HG02759 (cell line): Measurements from ENCODE around the gene HOXC12.

Experiments used
- ATAC-seq: cut with Tn5 transposase; IDR thresholded peaks from one replicate; pipeline ENCODE4 v1.9.1; 2021; ENCODE audit warnings: mild to moderate bottlenecking, moderate library complexity; ENCODE audit not compliant: unreplicated experiment

The HOXC12 gene

GRCh38 chr12:53995378-53996239, 40.9 kb downstream of the HOXC12 start:
- ATAC-seq: no peak

- ATAC-seq: no peak
These were observed 41.8 kb downstream of the HOXC12 start for GRCh38 chr12:53996240-53997203.

DNA sequence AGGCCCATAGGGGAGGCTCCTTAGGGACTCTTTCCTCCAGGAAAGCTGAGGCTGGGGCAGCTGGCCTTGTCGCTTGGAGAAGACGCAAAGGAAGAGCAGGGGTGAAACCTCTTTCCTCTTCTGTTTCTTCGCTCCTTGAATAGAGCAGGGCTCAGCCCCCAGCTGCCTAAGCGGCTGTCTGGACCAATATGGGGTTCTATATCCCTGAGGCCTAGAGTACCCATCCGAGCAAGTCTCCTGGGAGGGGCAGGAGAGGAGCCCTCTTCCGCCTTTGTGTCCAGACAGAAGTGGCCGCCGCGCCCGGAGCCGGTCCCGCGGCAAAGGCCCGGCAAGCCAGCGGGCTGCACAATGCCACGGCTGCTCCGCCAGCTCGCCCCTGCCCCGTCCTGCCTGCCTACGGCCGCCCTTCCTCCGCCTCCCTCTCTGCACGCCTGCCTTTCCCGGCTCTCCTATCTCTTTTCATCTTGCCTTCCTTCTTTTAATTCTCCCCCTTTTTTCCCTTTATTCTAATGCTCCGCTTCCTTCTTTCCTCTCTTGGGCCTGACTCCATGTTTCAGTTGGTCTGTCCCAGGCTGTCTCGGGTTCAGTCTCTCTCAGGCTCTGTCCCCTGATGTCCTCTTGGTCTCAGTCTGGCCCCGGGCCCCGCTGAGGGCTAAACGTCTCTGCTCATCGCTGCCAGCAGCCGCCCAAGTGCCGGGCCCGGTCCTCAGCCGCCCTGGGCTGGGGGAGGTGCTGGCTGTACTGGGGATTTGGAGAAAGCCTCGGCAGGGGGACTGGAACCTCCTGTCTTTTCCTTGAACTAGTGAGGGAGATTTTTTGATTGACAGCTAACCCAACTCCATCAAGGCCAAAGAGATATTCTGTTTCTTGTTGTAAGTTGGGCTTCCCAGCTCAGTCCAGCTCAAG, 42.8 kb downstream of the HOXC12 start:
- no peak for ATAC-seq

GRCh38 chr12:53998110-53998899, 43.6 kb downstream of the HOXC12 start:
- no peak for ATAC-seq

- ATAC-seq: no peak
These were observed 44.2 kb downstream of the HOXC12 start for GRCh38 chr12:53998900-53999236.

DNA sequence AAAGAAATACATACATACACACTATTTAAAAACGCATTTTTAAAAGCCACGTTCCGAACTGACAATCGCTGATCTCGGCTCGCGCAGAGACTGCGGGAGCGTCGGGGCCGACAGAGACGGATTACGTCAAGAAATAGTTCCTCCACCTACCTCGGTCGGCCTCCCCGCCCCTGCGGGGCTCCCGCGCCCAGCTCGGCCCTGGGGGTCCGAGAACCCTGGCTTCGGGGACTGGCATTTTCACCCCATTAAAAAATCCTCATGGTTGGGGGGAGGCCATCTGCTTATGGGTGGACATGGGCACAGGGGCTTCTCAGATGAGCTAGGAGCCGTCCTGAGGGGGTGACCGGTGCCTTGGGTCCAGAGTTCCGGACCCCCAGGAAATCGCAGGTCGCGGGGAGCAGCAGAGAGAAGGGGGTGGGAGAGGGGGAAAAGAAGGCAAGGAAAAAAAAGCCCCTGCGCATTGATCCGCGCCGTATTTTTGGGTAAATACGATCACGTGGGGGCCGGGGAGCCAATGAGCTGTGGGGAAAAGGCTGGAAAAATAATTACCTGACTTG, 44.9 kb downstream of the HOXC12 start:
- ATAC-seq: no peak

DNA sequence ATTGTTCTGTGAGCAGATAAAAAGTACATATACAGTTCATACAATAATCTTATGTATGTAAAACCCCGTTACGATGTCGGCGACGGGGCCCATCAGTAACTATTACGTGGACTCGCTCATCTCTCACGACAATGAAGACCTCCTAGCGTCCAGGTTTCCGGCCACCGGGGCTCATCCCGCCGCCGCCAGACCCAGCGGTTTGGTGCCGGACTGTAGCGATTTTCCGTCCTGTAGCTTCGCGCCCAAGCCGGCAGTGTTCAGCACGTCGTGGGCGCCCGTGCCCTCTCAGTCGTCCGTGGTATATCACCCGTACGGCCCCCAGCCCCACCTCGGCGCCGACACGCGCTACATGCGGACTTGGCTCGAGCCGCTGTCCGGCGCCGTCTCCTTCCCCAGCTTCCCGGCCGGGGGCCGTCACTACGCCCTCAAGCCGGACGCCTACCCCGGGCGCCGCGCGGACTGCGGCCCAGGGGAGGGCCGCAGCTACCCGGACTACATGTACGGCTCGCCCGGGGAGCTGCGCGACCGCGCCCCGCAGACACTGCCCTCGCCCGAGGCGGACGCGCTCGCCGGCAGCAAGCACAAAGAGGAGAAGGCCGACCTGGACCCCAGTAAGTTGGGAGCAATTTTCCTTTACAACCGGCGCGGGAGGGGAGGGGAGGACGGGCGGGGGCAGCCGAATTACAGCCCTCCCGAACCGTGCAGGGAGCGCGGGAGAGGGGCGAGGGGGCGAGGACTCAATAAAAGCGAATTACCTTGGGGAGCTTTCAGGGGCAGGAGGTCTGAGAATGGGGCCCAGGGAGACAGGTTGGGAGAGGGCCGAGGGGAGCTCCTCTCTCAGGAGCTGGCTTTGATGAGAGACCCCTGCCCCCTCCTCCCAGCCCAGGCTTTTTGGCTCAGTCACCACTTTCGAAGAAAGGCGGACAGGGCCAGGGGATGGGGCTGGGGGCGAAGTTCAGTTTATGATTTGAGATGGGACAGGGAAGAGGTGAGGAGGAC, 45.7 kb downstream of the HOXC12 start, which contains the start of gene HOXC9:
TSS of gene HOXC9 (plus strand) at position 46 of the 999 bp plus-strand sequence. CDS start at position 74, 28 bp downstream.
- no peak for ATAC-seq

GRCh38 chr12:54001283-54002187, 46.8 kb downstream of the HOXC12 start:
- no peak for ATAC-seq

- no peak for ATAC-seq
These were observed 47.7 kb downstream of the HOXC12 start for GRCh38 chr12:54002278-54002914.

DNA sequence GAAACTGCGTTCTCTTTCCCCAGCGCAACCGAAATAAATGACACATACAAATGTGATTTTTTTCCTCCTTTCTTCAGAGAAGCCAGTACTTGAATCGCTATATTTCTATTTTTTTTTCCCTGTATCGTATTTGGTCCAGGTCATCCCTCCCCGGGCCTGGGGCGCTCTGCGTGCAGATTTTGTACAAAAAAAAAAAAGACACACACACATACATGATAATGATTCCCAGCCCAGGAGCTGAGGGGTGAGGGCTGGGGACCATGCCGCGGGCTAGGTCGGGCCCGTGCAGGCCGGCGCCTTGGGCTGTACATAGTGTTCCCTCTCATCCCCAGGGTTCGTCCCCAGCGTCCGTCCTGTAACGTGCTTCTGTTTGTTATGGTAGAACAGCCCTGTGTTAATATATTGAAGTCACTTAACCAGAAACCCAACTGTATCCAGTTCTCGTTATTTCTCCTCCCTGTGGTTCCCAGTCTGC, 48.2 kb downstream of the HOXC12 start:
- no peak for ATAC-seq

GRCh38 chr12:54003625-54004024, 48.9 kb downstream of the HOXC12 start:
- ATAC-seq: no peak

GRCh38 chr12:54004063-54004840, 49.5 kb downstream of the HOXC12 start:
- no peak for ATAC-seq

DNA sequence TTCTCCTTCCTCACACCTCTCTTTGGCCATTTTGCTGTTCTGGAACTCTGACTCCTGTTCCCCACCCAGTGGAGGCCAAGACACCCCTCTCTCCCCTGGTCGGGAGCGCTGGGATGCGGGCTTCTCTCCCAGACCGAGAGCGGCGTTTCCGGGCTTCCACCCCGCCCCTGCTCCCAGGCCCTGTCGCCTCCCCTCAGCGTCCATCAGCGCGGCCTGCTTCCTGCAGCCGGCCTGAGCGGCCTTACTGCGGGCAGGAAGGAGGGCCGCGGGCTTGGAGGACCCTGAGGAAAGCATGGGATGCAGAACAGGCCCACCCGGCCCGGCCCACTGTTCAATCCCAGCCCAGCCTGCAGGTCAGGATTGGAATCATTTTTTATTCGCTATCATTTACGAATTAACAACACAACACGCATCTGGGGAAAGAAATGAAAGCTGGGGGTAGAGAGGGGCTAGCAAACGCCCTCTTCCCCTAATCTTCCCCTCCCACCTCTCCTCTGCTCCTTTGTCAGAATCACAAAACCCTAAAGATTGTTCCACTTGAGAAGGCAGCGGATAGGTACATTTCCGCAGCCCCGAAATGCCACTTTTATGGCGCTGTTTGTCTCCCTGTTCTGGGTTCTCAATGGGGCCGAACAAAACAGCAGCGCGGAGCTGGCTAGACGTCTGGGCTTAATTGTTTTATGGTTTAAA, 50.3 kb downstream of the HOXC12 start:
- ATAC-seq: no peak

DNA sequence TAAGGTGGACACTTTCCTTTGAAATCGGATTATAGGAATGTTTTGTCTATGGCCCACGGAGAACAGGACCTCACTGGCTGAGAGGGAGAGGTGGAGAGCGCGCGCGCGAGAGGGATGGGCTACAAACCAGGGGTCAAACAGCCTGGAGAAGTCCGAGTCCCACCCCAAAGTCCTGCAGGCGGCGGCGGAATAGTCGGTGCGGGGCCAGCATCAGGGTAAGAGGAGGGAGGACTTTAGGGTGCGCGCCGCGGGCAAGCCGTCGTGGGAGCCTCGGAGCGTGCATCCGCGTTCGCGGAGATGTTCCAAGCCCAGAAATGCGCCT, 50.8 kb downstream of the HOXC12 start:
- ATAC-seq: no peak

DNA sequence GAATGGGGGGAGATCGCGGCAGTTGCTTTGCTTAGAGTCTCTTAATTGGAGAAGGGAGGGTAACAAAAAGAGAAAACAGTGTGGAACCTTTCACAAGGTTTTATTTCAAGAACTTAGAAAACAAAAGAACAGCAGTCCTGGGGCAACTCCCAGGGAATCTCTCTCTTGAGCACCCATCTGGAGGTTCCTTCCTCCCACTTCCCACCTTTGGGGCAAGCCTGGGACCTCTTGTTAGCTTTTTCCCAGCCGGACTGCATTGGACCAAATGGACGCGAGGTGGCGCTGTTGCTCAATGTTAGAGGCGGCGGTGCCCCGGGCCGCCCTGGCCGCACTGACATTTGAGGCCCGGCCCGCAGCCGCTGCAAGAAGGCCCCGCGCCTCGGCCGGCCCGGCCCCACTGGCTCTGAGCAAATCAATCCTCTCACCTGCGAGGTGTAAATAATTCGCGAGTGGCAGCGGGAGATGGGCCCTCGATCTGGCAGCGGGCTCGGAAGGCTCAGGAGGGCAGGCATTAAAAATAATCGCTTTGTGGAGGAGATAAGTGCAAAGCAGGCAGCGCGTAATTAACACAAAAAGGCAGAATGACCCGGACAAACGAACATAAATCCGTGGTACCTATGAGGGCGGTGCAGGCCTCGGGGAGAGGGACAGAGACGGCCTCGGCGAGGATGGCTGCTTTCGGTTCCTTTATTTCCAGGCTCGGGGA, 51.3 kb downstream of the HOXC12 start:
- ATAC-seq: peak; percentile 82
